PC-9 (cell line): Measurements from ENCODE around the gene TMEM163. TPM values are rescaled to one million over a fixed set of nuclear protein-coding genes. Genes with fewer than 3 reads are reported as not detected.

Source experiments
- BruUV-seq: library from RNA; stranded (reverse); fragments of 400-500 nt; replicated peaks from 2 replicates; lab custom pipeline; 2021; lab: Mats Ljungman, UMichigan
- CTCF ChIA-PET: fragments of 300-600 bp; sonication (Branson Sonifier 250); formaldehyde crosslinking; loops from one replicate; lab custom pipeline; 2022; ENCODE audit warnings: antibody characterized with exemption; lab: Charles Lee
- POLR2A ChIA-PET: fragments of 300-600 bp; sonication (Branson Sonifier 250); formaldehyde crosslinking; loops from one replicate; lab custom pipeline; 2022; ENCODE audit warnings: antibody characterized with exemption; ENCODE audit not compliant: unreplicated experiment; lab: Charles Lee
- DNase-seq, 2 experiments: peaks; one replicate each; pipeline versions ENCODE4 v3.0.0 to v3.0.0-alpha.2; 2015 to 2022; ENCODE audit warnings: mixed read lengths in 1 of 2
- H2AFZ ChIP-seq: fragments of 200-600 bp; sonication (generic); 2 replicates; pipeline ENCODE4 v1.8.1; 2017; ENCODE audit warnings: antibody characterized with exemption
- H3F3A ChIP-seq: fragments of 200-600 bp; sonication (generic); 2 replicates; pipeline ENCODE4 v1.8.1; 2017; ENCODE audit warnings: antibody characterized with exemption, mild to moderate bottlenecking, low read depth; ENCODE audit not compliant: insufficient read depth
- H3K27ac ChIP-seq: fragments of 200-600 bp; sonication (generic); 2 replicates; pipeline ENCODE4 v1.6.1; 2016; ENCODE audit warnings: mixed run types
- H3K27me3 ChIP-seq: fragments of 200-600 bp; sonication (generic); 2 replicates; pipeline ENCODE4 v1.6.1; 2016; ENCODE audit warnings: low read depth, mixed run types; ENCODE audit not compliant: insufficient read depth
- H3K36me3 ChIP-seq: fragments of 200-600 bp; sonication (generic); 2 replicates; pipeline ENCODE4 v1.6.1; 2016; ENCODE audit warnings: low read depth, mixed run types
- H3K4me1 ChIP-seq: fragments of 200-600 bp; sonication (generic); replicated peaks from 2 replicates; pipeline ENCODE4 v1.6.1; 2016; ENCODE audit warnings: mixed run types; ENCODE audit not compliant: insufficient read depth
- H3K4me2 ChIP-seq: fragments of 200-600 bp; sonication (generic); 2 replicates; pipeline ENCODE4 v1.6.1; 2017; ENCODE audit warnings: mixed run types
- H3K4me3 ChIP-seq: fragments of 200-600 bp; sonication (generic); 2 replicates; pipeline ENCODE4 v1.6.1; 2016; ENCODE audit warnings: mixed run types
- H3K79me2 ChIP-seq: fragments of 200-600 bp; sonication (generic); 2 replicates; pipeline ENCODE4 v1.6.1; 2017; ENCODE audit warnings: low read depth, mixed run types
- H3K9me2 ChIP-seq: fragments of 200-600 bp; sonication (generic); 2 replicates; pipeline ENCODE4 v1.8.1; 2017; ENCODE audit warnings: mild to moderate bottlenecking; ENCODE audit not compliant: insufficient read depth
- H3K9me3 ChIP-seq: fragments of 200-600 bp; sonication (generic); 2 replicates; pipeline ENCODE4 v1.8.1; 2016; ENCODE audit warnings: low read depth; ENCODE audit not compliant: insufficient read depth
- H4K20me1 ChIP-seq: fragments of 200-600 bp; sonication (generic); 2 replicates; pipeline ENCODE4 v1.8.1; 2017; ENCODE audit not compliant: insufficient read depth
- CTCF ChIP-seq: fragments of 200-600 bp; sonication (generic); conservative IDR thresholded peaks from 2 replicates; pipeline ENCODE4 v1.6.1; 2017; ENCODE audit warnings: mixed run types, antibody characterized with exemption, mild to moderate bottlenecking, moderate library complexity
- EZH2 ChIP-seq: fragments of 200-600 bp; sonication (generic); IDR thresholded peaks from 2 replicates; pipeline ENCODE4 v1.8.0; 2017; ENCODE audit warnings: antibody characterized with exemption, low read depth
- intact Hi-C: fragments of 100-400 bp; cut with micrococcal nuclease; formaldehyde crosslinking; loops from one replicate; pipeline ENCODE4 v1.10.0; 2022; ENCODE audit not compliant: unreplicated experiment
- total RNA-seq: library from RNA; stranded (reverse); gene quantifications from 2 replicates; pipeline ENCODE4 v1.2.3, GENCODE V29; 2021

TMEM163 gene
- total RNA-seq, 1 experiment from 2014 or later = 1.4 TPM

GRCh38 chr2:134689315-134689714 is 29.5 kb downstream of the TMEM163 start:
- peaks cover 8% of the 10 kb centered on the region for H3F3A ChIP-seq
- TF ChIP-seq CTCF (no peak), EZH2 (no peak)
- H3K4me2 ChIP-seq = no peak overlapping the region
- H3K9me3 ChIP-seq = no peaks in the 10 kb centered on the region
- no peaks in the 10 kb centered on the region for H3K27me3 ChIP-seq
- no peaks in the 10 kb centered on the region for H4K20me1 ChIP-seq
- peaks cover 27% of the 10 kb centered on the region for H3K4me1 ChIP-seq
- H3K9me2 ChIP-seq = no peaks in the 10 kb centered on the region
- no peak for DNase-seq
- H2AFZ ChIP-seq = no peak overlapping the region
- BruUV-seq = no TSS peak
- no peaks in the 10 kb centered on the region for H3K36me3 ChIP-seq
- intact Hi-C loops = no loop called here
- H3K4me3 ChIP-seq = no peak overlapping the region
- CTCF ChIA-PET = no interaction called here
- POLR2A ChIA-PET = no interaction called here
- H3K79me2 ChIP-seq = no peaks in the 10 kb centered on the region
- no peak overlapping the region for H3K27ac ChIP-seq

DNA sequence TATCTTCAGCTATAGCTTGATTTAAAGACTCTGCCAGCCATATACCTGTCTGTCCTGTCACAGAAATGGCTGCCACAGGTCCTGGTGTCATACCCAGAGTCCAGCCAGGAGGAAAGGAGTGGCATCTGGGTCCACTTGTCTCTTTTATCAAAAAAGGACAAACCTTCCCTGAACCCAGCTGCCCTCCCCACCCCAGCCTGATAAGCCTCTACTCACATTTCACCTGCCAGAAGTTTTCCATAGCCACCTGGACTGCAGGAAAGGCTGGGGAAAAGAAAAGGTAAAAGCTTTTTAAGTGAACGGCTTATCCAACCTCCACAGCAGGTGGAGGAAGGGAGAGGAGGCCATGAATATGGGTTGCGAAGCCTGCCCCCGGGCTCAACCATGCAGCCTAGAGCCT is 32.8 kb downstream of the TMEM163 start:
- Histone ChIP-seq H3K79me2 (no peaks in the 10 kb centered on the region), H3K36me3 (no peaks in the 10 kb centered on the region), H3K4me2 (no peak overlapping the region), H3F3A (peaks cover 28% of the 10 kb centered on the region), H3K4me1 (peaks cover 57% of the 10 kb centered on the region), H2AFZ (no peak overlapping the region), H3K4me3 (no peak overlapping the region), H3K9me3 (no peaks in the 10 kb centered on the region), H3K27ac (no peak overlapping the region), H3K9me2 (no peaks in the 10 kb centered on the region; the same call in 1 of the 2 replicates), H4K20me1 (no peaks in the 10 kb centered on the region), H3K27me3 (no peaks in the 10 kb centered on the region)
- intact Hi-C loops = no loop called here
- DNase-seq = no peak
- TF ChIP-seq CTCF (no peak), EZH2 (no peak)
- ChIA-PET POLR2A (no interaction called here), CTCF (interaction anchor here (0.6 kb wide), 1 partner anchor 18 kb away, joined by 3 read pairs; no protein-coding TSS in a partner anchor)
- no TSS peak for BruUV-seq

DNA sequence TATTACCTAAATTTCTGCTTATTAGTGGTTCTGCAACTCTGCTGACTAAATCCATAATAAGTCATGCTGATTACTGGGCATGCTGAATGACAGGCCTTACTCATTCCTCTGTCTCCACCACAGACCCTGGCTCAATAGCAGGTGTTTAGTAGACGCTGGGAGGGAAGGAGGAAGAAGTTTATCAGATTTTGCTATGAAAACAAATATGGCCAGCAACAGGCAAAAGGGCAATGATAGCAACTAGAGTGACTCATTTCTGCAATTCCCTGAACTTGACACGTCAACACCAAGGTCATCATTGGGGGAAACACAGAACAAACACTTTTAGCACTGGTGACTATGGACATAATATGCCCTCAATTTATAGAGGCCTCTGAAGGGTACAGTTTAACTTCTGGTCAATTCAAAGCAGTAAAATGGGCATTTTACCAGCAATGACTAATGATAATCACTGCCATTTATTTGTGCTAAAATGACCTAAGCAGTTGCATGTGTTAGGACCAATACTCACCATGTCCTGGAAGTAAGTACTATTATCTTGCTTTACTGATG is 35.2 kb downstream of the TMEM163 start:
- intact Hi-C loops = loop anchor here (1.0 to 5.0 kb wide), 4 partner anchors 54 to 235 kb away; partner anchors contain the start of gene CCNT2
- TF ChIP-seq EZH2 (no peak), CTCF (no peak)
- BruUV-seq = no TSS peak
- Histone ChIP-seq H3K4me3 (no peak overlapping the region), H3K27ac (peak overlapping the region; percentile 51), H3K4me2 (peak overlapping the region; percentile 62), H3F3A (peaks cover 28% of the 10 kb centered on the region), H4K20me1 (no peaks in the 10 kb centered on the region), H3K36me3 (no peaks in the 10 kb centered on the region), H3K79me2 (no peaks in the 10 kb centered on the region), H3K27me3 (no peaks in the 10 kb centered on the region), H3K4me1 (peaks cover 61% of the 10 kb centered on the region), H3K9me2 (no peaks in the 10 kb centered on the region; the same call in 1 of the 2 replicates), H3K9me3 (no peaks in the 10 kb centered on the region), H2AFZ (no peak overlapping the region)
- ChIA-PET POLR2A (no interaction called here), CTCF (no interaction called here)
- DNase-seq = peak; percentile 63 to 97
